ENCODE data around the gene NLGN3. TPM values are rescaled to one million over a fixed set of nuclear protein-coding genes. Genes with fewer than 3 reads are reported as not detected.

The NLGN3 gene
- total RNA-seq, 4 donors from 2014 or later: 0.52 to 0.97 (median 0.60) TPM

GRCh38 chrX:71118985-71119535, 25.6 kb upstream of the NLGN3 start:
- H3K4me3 ChIP-seq: peak overlapping the region; percentile 52
- H3K9me3 ChIP-seq: no peaks in the 10 kb centered on the region
- peak overlapping the region; percentile 80 for H3K27ac ChIP-seq
- DNase-seq (ENCODE audit: low spot score in 2 of 2): no peak
- H3K27me3 ChIP-seq: no peaks in the 10 kb centered on the region
- H3K4me1 ChIP-seq: peaks cover 14% of the 10 kb centered on the region
- H3K36me3 ChIP-seq: peaks cover 31% of the 10 kb centered on the region
- WGBS: 24% methylated on average over 17 of the region's 17 CpGs
- TF ChIP-seq POLR2AphosphoS5 (IDR thresholded peaks at IDR 0.05): no peak

GRCh38 chrX:71128166-71128833, 16.3 kb upstream of the NLGN3 start:
- Histone ChIP-seq H3K27me3 (no peaks in the 10 kb centered on the region), H3K27ac (no peak overlapping the region), H3K36me3 (peaks cover 84% of the 10 kb centered on the region), H3K9me3 (no peaks in the 10 kb centered on the region), H3K4me1 (no peaks in the 10 kb centered on the region), H3K4me3 (no peak overlapping the region)
- no peak for DNase-seq (ENCODE audit: low spot score in 2 of 2)
- WGBS: 81% methylated on average over 12 of the region's 12 CpGs
- TF ChIP-seq EP300 (IDR thresholded peaks at IDR 0.05) (no peak), POLR2AphosphoS5 (IDR thresholded peaks at IDR 0.05) (no peak), POLR2A (IDR thresholded peaks at IDR 0.05) (no peak), CTCF (IDR thresholded peaks at IDR 0.05) (no peak)

- no peaks in the 10 kb centered on the region for H3K9me3 ChIP-seq
- no peaks in the 10 kb centered on the region for H3K4me1 ChIP-seq
- no peak overlapping the region for H3K27ac ChIP-seq
- no peaks in the 10 kb centered on the region for H3K27me3 ChIP-seq
- 30% methylated on average over 18 of the region's 18 CpGs for WGBS
- H3K4me3 ChIP-seq: no peak overlapping the region
- DNase-seq (ENCODE audit: low spot score in 2 of 2): no peak
- TF ChIP-seq POLR2A (IDR thresholded peaks at IDR 0.05): no peak
- peak; percentile 49 to 63 for TF ChIP-seq CTCF (IDR thresholded peaks at IDR 0.05)
- peaks cover 77% of the 10 kb centered on the region for H3K36me3 ChIP-seq
Observed at GRCh38 chrX:71128915-71129765, 15.5 kb upstream of the NLGN3 start.

- TF ChIP-seq CTCF (IDR thresholded peaks at IDR 0.05) (no peak), POLR2A (IDR thresholded peaks at IDR 0.05) (no peak), EP300 (IDR thresholded peaks at IDR 0.05) (no peak), POLR2AphosphoS5 (IDR thresholded peaks at IDR 0.05) (no peak)
Observed at GRCh38 chrX:71131510-71131909, 13.1 kb upstream of the NLGN3 start.

GRCh38 chrX:71140440-71140839, 4.2 kb upstream of the NLGN3 start:
- Histone ChIP-seq H3K36me3 (peaks cover 71% of the 10 kb centered on the region), H3K4me1 (peaks cover 9% of the 10 kb centered on the region), H3K4me3 (no peak overlapping the region), H3K27ac (no peak overlapping the region), H3K9me3 (no peaks in the 10 kb centered on the region), H3K27me3 (no peaks in the 10 kb centered on the region)
- 79% methylated on average over 6 of the region's 6 CpGs for WGBS
- TF ChIP-seq POLR2AphosphoS5 (IDR thresholded peaks at IDR 0.05) (no peak), CTCF (IDR thresholded peaks at IDR 0.05) (no peak), EP300 (IDR thresholded peaks at IDR 0.05) (no peak), POLR2A (IDR thresholded peaks at IDR 0.05) (no peak)
- no peak for DNase-seq (ENCODE audit: low spot score in 2 of 2)

More at GRCh38 chrX:71131510-71131909, 13.1 kb upstream of the NLGN3 start:
- no peak overlapping the region for H3K27ac ChIP-seq
- H3K9me3 ChIP-seq: no peaks in the 10 kb centered on the region
- no peaks in the 10 kb centered on the region for H3K4me1 ChIP-seq
- no peaks in the 10 kb centered on the region for H3K27me3 ChIP-seq
- 78% methylated on average over 4 of the region's 4 CpGs for WGBS
- no peak for DNase-seq (ENCODE audit: low spot score in 2 of 2)
- no peak overlapping the region for H3K4me3 ChIP-seq
- H3K36me3 ChIP-seq: peaks cover 79% of the 10 kb centered on the region
